ENCODE data around the gene ALG14.

- TF ChIP-seq EZH2 (IDR thresholded peaks at IDR 0.05; ENCODE audit: borderline replicate concordance, low read length): no peak
- no peak for TF ChIP-seq CTCF (IDR thresholded peaks at IDR 0.05; ENCODE audit: low read length)
These were observed 141.4 kb downstream of the ALG14 start for GRCh38 chr1:94931254-94931841.

Measured in OCI-LY1 (cell line).